CD14-positive monocyte (primary cell): ENCODE results near the gene LRSAM1. TPM values are rescaled to one million over a fixed set of nuclear protein-coding genes. Genes with fewer than 3 reads are reported as not detected.

Experiments
- DNase-seq, 3 donors: peaks; one replicate each; pipeline ENCODE4 v3.0.0-alpha.2; 2011 to 2022
- H2AFZ ChIP-seq: 2 replicates; pipeline ENCODE4 v1.6.0; 2012; ENCODE audit warnings: mild to moderate bottlenecking, low read depth, low read length, inconsistent platforms; ENCODE audit not compliant: insufficient read depth, poor library complexity, severe bottlenecking
- H3K27ac ChIP-seq, 2 donors: 1 replicate in 1 of 2; 2 replicates in 1 of 2; pipeline ENCODE4 v1.5.1; 2012 to 2013; ENCODE audit warnings: low read length in 2 of 2, control low read depth in 1 of 2, inconsistent platforms in 1 of 2, low read depth in 1 of 2, mild to moderate bottlenecking in 1 of 2
- H3K27me3 ChIP-seq, 2 donors: one replicate each; pipeline versions ENCODE4 v1.6.0 to v1.6.1; 2011 to 2013; ENCODE audit warnings: low read length in 2 of 2; ENCODE audit not compliant: control insufficient read depth in 2 of 2, insufficient read depth in 2 of 2
- H3K36me3 ChIP-seq, 2 donors: replicated peaks in 1 of 2; 1 replicate in 1 of 2; 2 replicates in 1 of 2; pipeline versions ENCODE4 v1.5.1 to v1.6.1; 2012 to 2013; ENCODE audit warnings: low read length in 2 of 2, control low read depth in 1 of 2, inconsistent platforms in 1 of 2, mild to moderate bottlenecking in 1 of 2; ENCODE audit not compliant: insufficient read depth in 2 of 2, control insufficient read depth in 1 of 2
- H3K4me1 ChIP-seq, 2 donors: 1 replicate in 1 of 2; 2 replicates in 1 of 2; pipeline versions ENCODE4 v1.5.1 to v1.6.1; 2012 to 2013; ENCODE audit warnings: low read length in 2 of 2, control low read depth in 1 of 2, inconsistent platforms in 1 of 2, mild to moderate bottlenecking in 1 of 2, moderate library complexity in 1 of 2; ENCODE audit not compliant: insufficient read depth in 2 of 2, control insufficient read depth in 1 of 2
- H3K4me2 ChIP-seq: replicated peaks from 2 replicates; pipeline ENCODE3; 2012; ENCODE audit warnings: low read length, moderate library complexity, mild to moderate bottlenecking; ENCODE audit not compliant: poor library complexity, severe bottlenecking; ENCODE audit errors: extremely low read depth
- H3K4me3 ChIP-seq, 3 experiments: fragments of 200-600 bp in 1 of 3; sonication (generic) in 1 of 3; replicated peaks in 1 of 3; 1 replicate in 2 of 3; 2 replicates in 1 of 3; pipeline ENCODE4 v1.5.1; 2011 to 2013; ENCODE audit warnings: low read length in 3 of 3, mild to moderate bottlenecking in 3 of 3, control low read depth in 2 of 3, low read depth in 2 of 3, inconsistent platforms in 1 of 3, moderate library complexity in 1 of 3
- H3K79me2 ChIP-seq: 2 replicates; pipeline ENCODE4 v1.6.0; 2012; ENCODE audit warnings: mild to moderate bottlenecking, control low read depth, inconsistent platforms, low read length, moderate library complexity; ENCODE audit not compliant: insufficient read depth
- H3K9ac ChIP-seq: 2 replicates; pipeline ENCODE4 v1.6.0; 2017; ENCODE audit warnings: low read length, mild to moderate bottlenecking; ENCODE audit not compliant: insufficient read depth, poor library complexity, severe bottlenecking
- H3K9me3 ChIP-seq, 2 donors: replicated peaks in 1 of 2; 1 replicate in 1 of 2; 2 replicates in 1 of 2; pipeline versions ENCODE4 v1.5.1 to v1.6.1; 2012 to 2013; ENCODE audit warnings: low read length in 2 of 2, control low read depth in 1 of 2; ENCODE audit not compliant: control insufficient read depth in 1 of 2, insufficient read depth in 1 of 2
- H4K20me1 ChIP-seq: 2 replicates; pipeline ENCODE4 v1.6.0; 2012; ENCODE audit warnings: mild to moderate bottlenecking, low read length, control low read depth, moderate library complexity; ENCODE audit not compliant: insufficient read depth
- H3K27ac Mint-ChIP-seq, 7 donors: one replicate each; pipeline ENCODE4 v1.8.0; 2020; ENCODE audit warnings: mild to moderate bottlenecking in 7 of 7, mixed read lengths in 7 of 7, moderate library complexity in 6 of 7, inconsistent platforms in 2 of 7
- H3K27me3 Mint-ChIP-seq, 3 donors: one replicate each; pipeline ENCODE4 v1.8.0; 2021 to 2022; ENCODE audit warnings: low read depth in 3 of 3, mild to moderate bottlenecking in 3 of 3, mixed read lengths in 3 of 3, moderate library complexity in 3 of 3, inconsistent platforms in 1 of 3
- H3K36me3 Mint-ChIP-seq, 2 donors: one replicate each; pipeline ENCODE4 v1.8.0; 2020; ENCODE audit warnings: mixed read lengths in 2 of 2, inconsistent platforms in 1 of 2, mild to moderate bottlenecking in 1 of 2
- H3K4me1 Mint-ChIP-seq: one replicate; pipeline ENCODE4 v1.8.0; 2020; ENCODE audit warnings: mild to moderate bottlenecking, mixed read lengths
- H3K4me3 Mint-ChIP-seq, 2 donors: one replicate each; pipeline ENCODE4 v1.8.0; 2020; ENCODE audit warnings: mild to moderate bottlenecking in 2 of 2, mixed read lengths in 2 of 2, moderate library complexity in 1 of 2
- H3K9me3 Mint-ChIP-seq, 7 donors: one replicate each; pipeline ENCODE4 v1.8.0; 2020 to 2022; ENCODE audit warnings: mixed read lengths in 7 of 7, mild to moderate bottlenecking in 6 of 7, moderate library complexity in 6 of 7, inconsistent platforms in 2 of 7
- WGBS: methylation state at CpG from one replicate; pipeline ENCODE4 v1.1.5; 2013; ENCODE audit warnings: missing lambda C conversion rate; ENCODE audit not compliant: insufficient coverage; 5-methylcytosine and 5-hydroxymethylcytosine counted together
- intact Hi-C, 2 donors: fragments of 100-400 bp; cut with micrococcal nuclease; formaldehyde crosslinking; loops; one replicate each; pipeline versions ENCODE4 v1.15.0 to v1.15.1; 2023
- polyA plus RNA-seq, 3 donors: library from polyadenylated mRNA; depleted of rRNA in 1 of 3; unstranded in 2 of 3; stranded (reverse) in 1 of 3; fragments of 300-500 nt in 2 of 3; fragments of >200 nt in 1 of 3; fragmentation: Illumina TruSeq in 2 of 3; gene quantifications; 1 replicate in 2 of 3; 2 replicates in 1 of 3; pipeline ENCODE4 v1.2.3, GENCODE V29; 2012 to 2021
- TF ChIP-seq, protein P1 (sequence below): fragments of 200-600 bp; IDR thresholded peaks from one replicate; pipeline ENCODE4 v1.8.0; 2022; ENCODE audit warnings: antibody characterized with exemption, mild to moderate bottlenecking

The LRSAM1 gene
- polyA plus RNA-seq, 3 donors: 6.0 to 19.8 (median 8.2) TPM

DNA sequence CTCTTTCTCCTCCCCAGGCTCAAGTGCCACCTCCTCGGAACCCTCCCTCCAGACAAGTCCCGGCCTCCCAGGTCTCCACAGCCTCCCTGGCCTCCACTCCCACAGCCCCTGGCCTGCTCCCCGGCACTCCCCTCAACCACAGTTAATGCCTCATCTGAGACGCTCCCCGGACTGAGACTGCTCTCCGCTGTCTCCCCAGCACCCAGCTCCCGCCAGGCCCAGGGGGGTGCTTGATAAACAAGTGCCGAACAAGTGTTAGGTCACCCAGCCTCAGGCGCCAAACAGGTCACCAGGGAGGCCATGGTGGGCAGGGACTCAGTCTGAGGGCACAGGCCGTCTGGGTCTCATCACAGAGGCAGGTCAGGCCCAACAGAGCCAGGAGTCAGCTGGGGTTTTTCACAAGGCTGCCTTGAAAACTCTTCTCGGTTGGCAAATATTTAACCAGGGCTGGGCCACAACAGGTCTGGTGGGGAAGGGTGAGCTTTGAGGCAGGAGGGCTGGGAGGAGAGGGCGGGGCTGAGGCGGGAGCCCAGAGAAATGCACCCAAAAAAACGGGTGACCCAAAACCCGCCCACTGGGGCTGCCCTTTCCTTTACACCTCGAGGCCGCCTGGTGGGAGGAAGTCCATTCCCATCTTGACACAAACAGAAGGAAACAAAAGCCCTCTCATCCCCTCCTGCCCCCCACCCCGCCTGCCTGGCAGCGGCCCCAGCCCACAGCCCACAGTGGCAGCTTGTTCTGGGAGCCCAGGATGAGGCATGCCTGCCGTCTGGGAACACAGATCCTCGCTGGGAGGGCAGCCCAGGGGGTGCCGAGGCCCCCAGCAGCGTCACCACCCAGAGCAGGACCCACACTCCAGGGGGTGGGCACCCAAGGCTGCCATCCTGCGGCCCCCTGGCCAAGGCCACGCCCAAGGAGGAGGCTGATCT is 94.2 kb downstream of the LRSAM1 start:
- H3K36me3 Mint-ChIP-seq: peaks cover 52 to 74% of the 10 kb centered on the region in 2 donors
- H3K9ac ChIP-seq: peak overlapping the region; percentile 25
- no peaks in the 10 kb centered on the region for H3K9me3 Mint-ChIP-seq
- H3K4me3 ChIP-seq: no peak overlapping the region
- H3K27ac Mint-ChIP-seq: peak overlapping the region in 5 of 7 donors; percentile 49 to 76 (median 61)
- peak overlapping the region in 1 of 2 donors; percentile 4 for H3K4me3 Mint-ChIP-seq
- H3K79me2 ChIP-seq: peaks cover 94% of the 10 kb centered on the region
- no peak overlapping the region for H3K4me2 ChIP-seq
- H3K4me1 Mint-ChIP-seq: peaks cover 50% of the 10 kb centered on the region
- no peaks in the 10 kb centered on the region for H3K9me3 ChIP-seq
- intact Hi-C loops: no loop called here
- WGBS: 48% methylated on average over 19 of the region's 25 CpGs
- H3K36me3 ChIP-seq: peaks cover 2 to 41% of the 10 kb centered on the region in 2 donors
- TF ChIP-seq, protein P1, sequence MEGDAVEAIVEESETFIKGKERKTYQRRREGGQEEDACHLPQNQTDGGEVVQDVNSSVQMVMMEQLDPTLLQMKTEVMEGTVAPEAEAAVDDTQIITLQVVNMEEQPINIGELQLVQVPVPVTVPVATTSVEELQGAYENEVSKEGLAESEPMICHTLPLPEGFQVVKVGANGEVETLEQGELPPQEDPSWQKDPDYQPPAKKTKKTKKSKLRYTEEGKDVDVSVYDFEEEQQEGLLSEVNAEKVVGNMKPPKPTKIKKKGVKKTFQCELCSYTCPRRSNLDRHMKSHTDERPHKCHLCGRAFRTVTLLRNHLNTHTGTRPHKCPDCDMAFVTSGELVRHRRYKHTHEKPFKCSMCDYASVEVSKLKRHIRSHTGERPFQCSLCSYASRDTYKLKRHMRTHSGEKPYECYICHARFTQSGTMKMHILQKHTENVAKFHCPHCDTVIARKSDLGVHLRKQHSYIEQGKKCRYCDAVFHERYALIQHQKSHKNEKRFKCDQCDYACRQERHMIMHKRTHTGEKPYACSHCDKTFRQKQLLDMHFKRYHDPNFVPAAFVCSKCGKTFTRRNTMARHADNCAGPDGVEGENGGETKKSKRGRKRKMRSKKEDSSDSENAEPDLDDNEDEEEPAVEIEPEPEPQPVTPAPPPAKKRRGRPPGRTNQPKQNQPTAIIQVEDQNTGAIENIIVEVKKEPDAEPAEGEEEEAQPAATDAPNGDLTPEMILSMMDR: no peak
- H4K20me1 ChIP-seq: peaks cover 98% of the 10 kb centered on the region
- H3K27ac ChIP-seq: peak overlapping the region in 1 of 2 donors; percentile 34
- H3K27me3 ChIP-seq: no peaks in the 10 kb centered on the region
- no peak overlapping the region for H2AFZ ChIP-seq
- peaks cover 28 to 43% of the 10 kb centered on the region in 2 donors for H3K4me1 ChIP-seq
- no peak for DNase-seq
- peaks cover 0 to 2% (median 1%) of the 10 kb centered on the region in 3 donors for H3K27me3 Mint-ChIP-seq

DNA sequence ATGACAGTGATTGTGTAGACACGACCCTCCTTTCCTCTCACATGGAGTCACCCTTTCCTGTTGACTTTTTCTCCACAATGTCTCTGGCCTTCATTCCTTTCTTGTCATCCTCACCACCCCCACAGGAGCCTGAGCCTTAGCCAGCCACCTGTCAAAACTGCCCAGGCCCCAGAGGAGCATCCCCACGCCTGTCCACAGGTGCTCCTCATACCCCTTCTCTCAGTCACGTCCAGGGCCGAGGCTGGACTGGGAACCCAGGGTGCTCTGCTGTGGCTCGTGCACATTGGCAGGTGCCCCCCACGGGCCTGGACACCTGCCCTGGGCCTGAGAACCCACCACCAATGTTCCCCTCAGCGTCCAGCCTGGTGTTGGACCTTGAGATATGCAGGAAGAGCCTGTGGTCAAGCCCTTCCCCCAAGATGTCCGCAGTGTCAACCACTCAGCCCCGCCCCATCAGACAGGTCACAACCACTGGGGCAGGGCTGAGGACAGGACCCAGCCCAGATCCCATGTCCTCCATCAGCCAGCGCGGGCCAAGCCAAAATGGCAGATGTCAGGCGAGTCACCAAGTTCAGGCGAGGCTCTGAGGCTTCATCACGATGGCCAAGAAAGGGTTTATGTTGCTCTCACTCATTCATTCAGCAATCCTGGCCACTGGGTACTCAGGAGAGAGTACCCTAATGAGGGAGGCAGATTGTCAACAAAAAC is 95.0 kb downstream of the LRSAM1 start:
- Histone ChIP-seq H3K4me2 (no peak overlapping the region), H3K36me3 (peaks cover 2 to 33% of the 10 kb centered on the region in 2 donors), H4K20me1 (peaks cover 96% of the 10 kb centered on the region), H3K9ac (no peak overlapping the region), H3K9me3 (no peaks in the 10 kb centered on the region), H3K4me1 (peaks cover 33 to 51% of the 10 kb centered on the region in 2 donors), H3K4me3 (no peak overlapping the region), H3K27ac (no peak overlapping the region), H2AFZ (no peak overlapping the region), H3K27me3 (no peaks in the 10 kb centered on the region), H3K79me2 (peaks cover 92% of the 10 kb centered on the region)
- intact Hi-C loops: no loop called here
- peaks cover 49 to 75% of the 10 kb centered on the region in 2 donors for H3K36me3 Mint-ChIP-seq
- H3K9me3 Mint-ChIP-seq: no peaks in the 10 kb centered on the region
- no peak for DNase-seq
- WGBS: 93% methylated on average over 12 of the region's 14 CpGs
- H3K27me3 Mint-ChIP-seq: peaks cover 0 to 2% (median 1%) of the 10 kb centered on the region in 3 donors
- peak overlapping the region in 6 of 7 donors; percentile 45 to 88 (median 59) for H3K27ac Mint-ChIP-seq
- H3K4me3 Mint-ChIP-seq: peak overlapping the region in 1 of 2 donors; percentile 42
- TF ChIP-seq, protein P1: no peak
- peaks cover 55% of the 10 kb centered on the region for H3K4me1 Mint-ChIP-seq
